M059J (cell line): ENCODE results near the gene ZBTB42. TPM values are rescaled to one million over a fixed set of nuclear protein-coding genes. Genes with fewer than 3 reads are reported as not detected.

Experiments
- DNase-seq: peaks from one replicate; pipeline ENCODE4 v3.0.0-alpha.2; 2012; ENCODE audit warnings: low read depth
- total RNA-seq: library from RNA; depleted of rRNA; stranded (reverse); fragments of >200 nt; shearing (Covaris generic); gene quantifications from 2 replicates; pipeline ENCODE4 v1.2.3, GENCODE V29; 2014

The ZBTB42 gene
- total RNA-seq, 1 experiment from 2014 or later = 3.3 TPM

DNA sequence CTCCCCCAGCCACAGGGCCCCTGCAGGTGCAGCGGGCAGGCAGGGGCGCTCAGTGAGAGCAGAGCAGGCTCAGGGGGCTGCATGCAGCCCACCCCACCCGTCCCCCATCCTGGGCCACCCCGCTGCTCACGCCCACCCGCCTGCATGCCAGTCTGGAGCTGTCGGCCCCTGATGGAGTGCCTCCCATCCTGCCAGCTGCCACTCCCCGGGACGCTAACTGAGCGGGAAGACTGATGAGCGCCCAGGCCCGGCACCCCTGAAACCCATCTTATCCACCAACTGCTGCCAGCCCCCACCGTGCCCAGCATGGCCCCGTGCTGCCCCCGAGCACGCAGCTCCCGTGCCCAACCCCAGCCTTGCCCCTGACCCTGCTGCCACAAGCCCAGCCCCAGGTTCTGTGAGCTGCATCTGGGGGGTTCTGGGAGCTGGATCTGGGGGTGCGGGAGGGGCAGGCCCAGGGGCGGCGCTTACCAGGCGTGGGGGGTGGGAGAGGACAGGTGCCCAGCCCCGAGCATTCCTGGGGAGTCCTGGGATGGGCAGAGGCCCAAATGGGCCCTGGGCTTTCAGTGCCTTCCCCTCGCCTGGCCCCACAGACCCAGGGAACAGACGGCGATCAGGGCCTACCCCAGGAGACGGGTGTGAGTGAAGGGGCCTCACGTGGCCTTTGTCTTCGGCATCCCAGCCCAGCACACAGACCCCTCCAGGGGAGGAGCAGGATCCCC lies 18.7 kb upstream of the ZBTB42 start:
- no peak for DNase-seq

DNA sequence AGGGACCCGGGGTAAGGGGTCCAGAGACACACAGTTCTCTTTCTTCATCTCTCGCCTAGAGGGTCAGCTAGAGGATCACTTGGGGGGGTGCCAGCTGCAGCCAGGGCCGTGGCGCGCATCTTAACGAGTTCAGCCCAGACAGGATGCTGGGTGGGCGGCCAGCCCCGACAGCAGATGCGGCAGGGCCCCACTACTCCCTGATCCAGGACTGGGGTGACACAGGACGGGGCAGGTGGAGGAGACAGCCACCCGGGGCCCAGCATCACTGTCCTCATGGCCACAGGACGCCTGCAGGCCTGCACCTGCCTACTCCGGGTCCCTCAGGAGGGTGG lies 18.1 kb upstream of the ZBTB42 start:
- DNase-seq = no peak

DNA sequence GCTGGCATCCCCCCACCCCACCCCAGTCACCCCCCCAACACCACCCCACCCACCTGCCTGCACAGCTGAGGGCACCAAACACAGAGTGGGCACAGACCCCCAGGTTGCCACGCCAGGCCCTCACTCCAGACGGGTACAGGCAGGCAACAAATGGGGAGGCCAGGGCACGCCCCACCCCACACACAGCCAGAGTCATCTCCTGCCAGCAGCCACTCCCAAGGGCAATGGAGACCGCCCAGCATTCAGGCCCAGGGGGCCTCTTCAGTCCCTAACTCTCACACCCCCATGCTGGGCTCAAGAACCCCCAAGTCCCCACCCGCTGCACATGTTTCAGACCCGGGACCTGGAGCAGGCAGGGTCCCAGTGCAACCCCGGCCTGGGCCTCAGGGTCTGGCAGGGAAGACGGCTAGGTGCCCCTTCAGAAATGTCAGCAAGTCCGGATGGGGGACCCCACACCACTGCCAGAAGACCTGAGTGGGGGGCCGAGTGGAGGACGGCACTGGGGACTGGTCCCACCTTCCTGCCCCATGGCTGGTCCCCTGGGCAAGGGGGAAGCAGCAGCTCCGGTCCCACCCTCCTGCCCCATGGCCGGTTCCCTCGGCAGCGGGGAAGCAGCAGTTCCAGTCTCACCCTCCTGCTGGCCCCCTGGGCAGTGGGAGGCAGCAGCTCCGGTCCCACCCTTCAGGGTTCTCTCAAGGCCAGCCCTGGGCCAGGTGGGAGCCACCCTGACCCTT lies 17.2 kb upstream of the ZBTB42 start:
- no peak for DNase-seq

GRCh38 chr14:104784218-104784568 lies 16.7 kb upstream of the ZBTB42 start:
- DNase-seq = no peak

DNA sequence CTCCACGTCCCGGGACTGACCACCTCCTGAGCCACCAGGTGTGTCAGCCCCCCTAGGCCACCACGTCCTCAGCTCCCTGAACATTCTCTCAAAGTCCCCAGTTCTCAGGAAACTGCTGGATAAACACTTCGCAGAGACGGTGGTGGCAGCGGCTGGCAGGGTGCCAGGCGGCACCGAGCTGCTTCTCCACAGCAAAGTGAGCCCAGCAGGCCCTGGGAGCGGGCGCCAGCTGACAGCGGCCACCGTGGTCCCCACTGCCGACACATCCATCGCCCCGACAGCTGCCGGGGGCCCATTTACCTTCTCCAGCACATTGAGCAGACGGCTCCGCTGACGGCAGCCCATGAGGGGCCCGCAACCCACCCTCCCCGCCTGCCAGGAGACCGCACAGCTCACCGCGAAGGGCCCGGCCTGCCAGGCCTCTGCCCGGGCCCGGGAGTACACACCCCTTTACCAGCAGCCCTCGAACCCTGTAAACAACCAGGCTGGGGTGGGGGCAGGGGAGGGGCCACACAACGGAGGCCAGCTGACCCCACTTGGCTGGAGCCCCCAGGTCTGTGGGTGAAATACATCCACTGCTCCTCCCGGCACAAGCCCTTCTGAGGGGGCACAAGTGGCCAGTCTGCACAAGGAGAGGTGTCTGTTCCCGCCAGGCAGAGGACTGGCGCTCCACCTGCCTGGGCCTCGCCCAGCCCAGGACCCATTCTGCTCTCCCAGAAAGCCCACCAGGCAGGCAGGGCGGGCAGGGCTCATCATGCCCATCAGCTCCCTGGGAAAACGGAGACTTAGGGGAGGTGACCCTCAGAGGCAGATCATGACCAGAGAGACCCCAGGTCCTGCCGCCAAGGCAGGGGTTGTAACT lies 15.8 kb upstream of the ZBTB42 start:
- DNase-seq = no peak

- no peak for DNase-seq
Observed at GRCh38 chr14:104785708-104786080, 15.2 kb upstream of the ZBTB42 start.

- no peak for DNase-seq
Observed at GRCh38 chr14:104786091-104786586, 14.8 kb upstream of the ZBTB42 start.

DNA sequence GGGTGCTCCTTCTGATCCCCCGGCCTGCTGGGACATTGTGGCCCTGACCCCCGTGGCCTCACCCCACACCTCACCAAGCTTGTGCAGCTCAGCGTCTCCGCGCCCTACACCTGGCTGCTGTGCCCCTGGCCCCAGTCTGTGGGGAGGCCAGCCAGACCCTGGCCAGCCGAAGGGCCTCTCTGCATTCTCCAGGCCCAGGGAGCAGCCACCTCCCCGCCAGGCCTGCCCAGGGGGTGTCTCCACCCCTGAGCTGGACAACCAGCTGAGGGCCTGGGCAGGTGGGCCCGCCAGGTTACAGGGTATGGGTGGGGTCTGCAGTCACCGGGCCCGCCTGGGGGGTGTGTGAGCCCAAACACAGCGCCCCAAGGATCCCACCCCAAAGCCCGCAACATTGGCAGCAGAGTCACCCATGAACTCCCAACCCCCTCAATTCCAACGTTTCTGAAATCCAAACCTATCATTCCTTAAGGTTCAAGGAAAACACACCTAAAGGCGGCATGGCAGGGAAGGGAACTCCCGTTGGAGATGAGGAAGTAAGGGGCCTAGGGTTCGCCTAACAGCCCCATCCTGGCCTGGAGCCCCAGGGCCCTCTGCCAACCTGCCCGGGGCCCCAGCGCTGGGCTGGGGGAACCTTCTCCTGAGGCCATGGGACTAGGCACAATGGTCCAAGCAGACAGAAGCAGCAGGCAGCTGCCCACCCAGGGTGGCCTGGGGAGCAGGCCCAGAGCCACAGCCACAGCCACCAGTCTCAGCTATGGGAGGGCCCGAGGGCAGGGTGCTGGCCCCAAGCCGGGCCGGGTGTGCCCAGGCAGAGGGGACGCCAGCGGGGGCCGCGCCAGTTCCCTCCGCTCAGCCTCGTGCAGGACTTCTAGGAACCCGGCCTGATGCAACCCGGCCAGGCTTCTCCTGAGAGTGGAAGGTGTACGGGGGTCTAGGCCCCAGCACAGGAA lies 13.9 kb upstream of the ZBTB42 start:
- DNase-seq = no peak

- DNase-seq = no peak
Observed at GRCh38 chr14:104787736-104788135, 13.2 kb upstream of the ZBTB42 start.

DNA sequence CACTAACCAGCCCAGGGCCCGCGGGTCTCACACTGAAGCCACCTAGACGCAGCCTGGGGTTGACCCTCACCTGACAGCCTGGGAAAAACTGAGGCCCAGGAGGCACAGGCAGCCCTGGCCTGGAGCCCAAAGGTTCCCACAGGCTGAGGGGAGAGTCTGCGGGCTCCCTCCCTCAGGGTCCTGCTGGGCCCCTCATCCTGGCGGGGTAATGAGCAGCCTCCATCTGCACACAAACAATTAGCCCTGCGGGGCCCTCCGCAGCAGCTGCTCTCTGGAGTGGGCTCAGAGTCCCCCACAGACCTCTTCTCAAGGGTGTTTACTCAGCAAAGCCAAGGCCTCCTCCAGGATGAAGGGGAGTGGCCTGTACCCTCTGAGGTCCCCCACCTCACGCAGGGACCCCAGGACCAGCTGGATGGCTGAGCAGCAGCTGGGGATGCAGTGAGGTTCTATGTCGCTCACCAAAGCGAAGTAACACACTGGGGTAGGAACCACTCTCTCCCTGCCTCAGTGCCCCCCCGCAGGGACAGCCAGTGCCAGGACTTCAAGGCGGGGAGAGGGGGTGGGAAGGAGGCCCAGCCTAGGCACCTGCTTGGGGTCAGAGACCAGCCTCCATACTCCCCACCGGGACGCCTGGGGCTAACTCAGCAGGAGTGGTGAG lies 12.6 kb upstream of the ZBTB42 start:
- no peak for DNase-seq

GRCh38 chr14:104788873-104789663 lies 11.8 kb upstream of the ZBTB42 start:
- DNase-seq = no peak

- DNase-seq = no peak
Observed at GRCh38 chr14:104789752-104790743, 10.9 kb upstream of the ZBTB42 start.

DNA sequence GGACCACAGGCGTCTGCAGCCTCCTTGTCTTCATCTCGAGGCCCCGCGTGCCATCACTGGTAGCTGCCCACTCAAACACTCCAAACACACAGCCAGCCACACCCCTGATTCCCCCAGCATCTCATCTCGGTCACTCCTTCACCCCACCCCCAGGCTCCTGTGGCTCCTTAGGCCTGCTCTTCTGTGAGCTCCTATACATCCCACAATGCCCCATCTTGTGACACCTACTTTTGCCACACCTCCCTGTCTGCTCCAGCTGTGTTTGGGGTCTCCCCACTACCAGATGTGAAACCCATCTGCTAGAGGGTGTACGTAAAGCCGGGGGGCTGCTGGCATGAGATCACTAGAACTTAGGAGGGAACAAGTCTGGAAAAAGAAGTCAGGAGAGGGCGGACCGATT lies 9.5 kb upstream of the ZBTB42 start:
- no peak for DNase-seq

GRCh38 chr14:104792101-104792884 lies 8.6 kb upstream of the ZBTB42 start:
- DNase-seq = no peak

- DNase-seq = no peak
Observed at GRCh38 chr14:104792945-104793702, 7.8 kb upstream of the ZBTB42 start.

DNA sequence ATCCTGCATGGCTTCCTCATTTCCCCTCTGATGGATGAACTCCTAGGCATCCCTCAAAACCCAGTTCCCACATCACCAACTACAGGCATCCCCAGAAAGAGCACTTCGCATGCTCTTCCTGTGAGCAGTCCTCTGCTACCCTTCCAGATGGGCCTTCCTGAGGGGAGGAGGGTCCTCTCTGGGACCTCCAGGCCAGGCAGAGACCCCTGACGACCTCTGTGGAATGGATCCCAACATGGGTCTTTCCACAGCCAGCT lies 7.3 kb upstream of the ZBTB42 start:
- no peak for DNase-seq

GRCh38 chr14:104794099-104794498 lies 6.8 kb upstream of the ZBTB42 start:
- no peak for DNase-seq

DNA sequence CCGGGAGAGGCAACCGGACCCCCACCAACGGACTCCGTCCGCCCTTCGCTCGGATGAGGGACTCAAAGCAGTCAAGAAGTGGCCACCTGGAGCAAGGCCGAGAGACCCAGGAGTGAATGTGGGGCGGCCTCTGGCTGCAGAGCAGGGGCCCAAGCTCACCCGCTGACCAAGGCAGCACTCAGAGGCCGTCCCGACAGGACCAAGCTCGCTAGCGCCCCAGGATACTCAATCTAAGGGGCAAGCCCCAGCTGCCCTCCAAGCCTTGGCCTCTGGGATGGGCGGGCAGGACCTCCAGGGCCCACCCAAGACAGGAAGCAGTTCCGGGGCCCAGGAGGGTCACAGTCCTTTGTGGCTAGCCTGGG lies 6.3 kb upstream of the ZBTB42 start:
- peak; percentile 33 for DNase-seq
